Esophagus muscularis mucosa (tissue), 4 donors: Measurements from ENCODE around the gene BRINP1. TPM values are rescaled to one million over a fixed set of nuclear protein-coding genes. Genes with fewer than 3 reads are reported as not detected.

Experiments
- DNase-seq: peaks from one replicate; pipeline ENCODE4 v3.0.0-alpha.2; 2017; ENCODE audit errors: extremely low spot score
- H3K27ac ChIP-seq, 4 donors: fragments of 200-600 bp; sonication (generic); replicated peaks in 1 of 4; 1 replicate in 3 of 4; 2 replicates in 1 of 4; pipeline ENCODE4 v1.5.1; 2016 to 2019; ENCODE audit warnings: mild to moderate bottlenecking in 1 of 4
- H3K27me3 ChIP-seq, 4 donors: fragments of 200-600 bp; sonication (generic); one replicate each; pipeline versions ENCODE4 v1.5.1 to v1.6.0; 2016 to 2019
- H3K36me3 ChIP-seq, 4 donors: fragments of 200-600 bp; sonication (generic); one replicate each; pipeline ENCODE4 v1.5.1; 2016 to 2019
- H3K4me1 ChIP-seq, 4 donors: fragments of 200-600 bp; sonication (generic); one replicate each; pipeline ENCODE4 v1.5.1; 2016 to 2019
- H3K4me3 ChIP-seq, 4 donors: fragments of 200-600 bp; sonication (generic); 1 replicate in 2 of 4; 2 replicates in 2 of 4; pipeline ENCODE4 v1.5.1; 2016 to 2019; ENCODE audit warnings: mild to moderate bottlenecking in 4 of 4, moderate library complexity in 1 of 4
- H3K9me3 ChIP-seq, 4 donors: fragments of 200-600 bp; sonication (generic); 1 replicate in 3 of 4; 2 replicates in 1 of 4; pipeline ENCODE4 v1.5.1; 2016 to 2019
- EP300 ChIP-seq: sonication (generic); formaldehyde crosslinking; IDR thresholded peaks from one replicate; pipeline ENCODE4 v1.6.1; 2017; ENCODE audit warnings: antibody characterized with exemption
- POLR2A ChIP-seq: fragments of 450-650 bp; IDR thresholded peaks from one replicate; pipeline ENCODE4 v1.6.1; 2017; ENCODE audit warnings: antibody characterized with exemption, moderate library complexity, mild to moderate bottlenecking, low read depth
- POLR2AphosphoS5 ChIP-seq, 2 donors: sonication (generic); formaldehyde crosslinking; IDR thresholded peaks; one replicate each; pipeline ENCODE4 v1.6.1; 2017; ENCODE audit warnings: antibody characterized with exemption in 2 of 2
- WGBS: methylation state at CpG from one replicate; pipeline ENCODE4 v1.1.5; 2018; 5-methylcytosine and 5-hydroxymethylcytosine counted together
- intact Hi-C: fragments of 100-400 bp; cut with DNase I; formaldehyde crosslinking; loops from one replicate; pipeline ENCODE4 v1.15.1; 2023
- total RNA-seq, 4 donors: library from RNA; depleted of rRNA; stranded (reverse); fragments of >200 nt; gene quantifications; one replicate each; pipeline versions ENCODE4 v1.1.0 to v1.2.1, GENCODE V29; 2016
- TF ChIP-seq, protein P1 (sequence below), 3 experiments: fragments of 200-600 bp in 2 of 3; fragments of 450-650 bp in 1 of 3; sonication (generic) in 2 of 3; IDR thresholded peaks; one replicate each; pipeline ENCODE4 v1.5.1; 2017 to 2019; ENCODE audit warnings: antibody characterized with exemption in 3 of 3, mild to moderate bottlenecking in 2 of 3, moderate library complexity in 1 of 3

The BRINP1 gene
- total RNA-seq, 4 donors from 2014 or later: not detected

DNA sequence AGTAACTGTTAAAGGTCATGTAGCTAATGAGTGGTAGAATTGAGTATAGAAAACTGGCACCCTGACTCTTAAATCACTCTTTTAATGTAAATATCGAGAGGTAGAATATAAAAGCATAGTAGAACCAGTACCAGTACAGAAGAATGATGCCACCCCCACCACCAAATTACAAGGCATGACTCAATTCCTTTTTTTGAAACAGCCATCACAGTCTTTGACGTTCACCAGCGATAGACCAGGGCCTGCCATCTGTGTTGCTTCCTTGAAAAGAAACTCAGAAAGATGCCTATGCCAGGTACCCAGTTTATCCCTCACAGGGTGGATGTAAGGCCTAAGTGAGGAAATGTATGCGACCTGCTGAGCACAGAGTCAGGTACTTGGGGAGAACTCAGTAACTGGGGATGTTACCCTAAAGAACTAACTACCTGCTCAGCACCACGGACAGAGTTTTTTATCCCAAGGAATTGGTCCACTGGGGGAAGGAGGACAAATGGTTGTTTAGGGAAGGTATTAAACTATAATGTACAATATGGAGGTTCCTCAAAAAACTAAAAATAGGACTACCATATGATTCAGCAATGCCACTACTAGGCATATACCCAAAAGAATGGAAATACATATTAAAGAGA lies 116.5 kb downstream of the BRINP1 start:
- no peak for TF ChIP-seq POLR2AphosphoS5 (IDR thresholded peaks at IDR 0.05)
- no peak for TF ChIP-seq POLR2A
- no peak for TF ChIP-seq EP300
- TF ChIP-seq, protein P1, sequence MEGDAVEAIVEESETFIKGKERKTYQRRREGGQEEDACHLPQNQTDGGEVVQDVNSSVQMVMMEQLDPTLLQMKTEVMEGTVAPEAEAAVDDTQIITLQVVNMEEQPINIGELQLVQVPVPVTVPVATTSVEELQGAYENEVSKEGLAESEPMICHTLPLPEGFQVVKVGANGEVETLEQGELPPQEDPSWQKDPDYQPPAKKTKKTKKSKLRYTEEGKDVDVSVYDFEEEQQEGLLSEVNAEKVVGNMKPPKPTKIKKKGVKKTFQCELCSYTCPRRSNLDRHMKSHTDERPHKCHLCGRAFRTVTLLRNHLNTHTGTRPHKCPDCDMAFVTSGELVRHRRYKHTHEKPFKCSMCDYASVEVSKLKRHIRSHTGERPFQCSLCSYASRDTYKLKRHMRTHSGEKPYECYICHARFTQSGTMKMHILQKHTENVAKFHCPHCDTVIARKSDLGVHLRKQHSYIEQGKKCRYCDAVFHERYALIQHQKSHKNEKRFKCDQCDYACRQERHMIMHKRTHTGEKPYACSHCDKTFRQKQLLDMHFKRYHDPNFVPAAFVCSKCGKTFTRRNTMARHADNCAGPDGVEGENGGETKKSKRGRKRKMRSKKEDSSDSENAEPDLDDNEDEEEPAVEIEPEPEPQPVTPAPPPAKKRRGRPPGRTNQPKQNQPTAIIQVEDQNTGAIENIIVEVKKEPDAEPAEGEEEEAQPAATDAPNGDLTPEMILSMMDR (IDR thresholded peaks at IDR 0.05): no peak
- intact Hi-C loops: no loop called here
- DNase-seq: no peak
- no peaks in the 10 kb centered on the region for H3K4me1 ChIP-seq
- H3K27ac ChIP-seq: no peak overlapping the region
- WGBS: 88% methylated on average over 5 of the region's 5 CpGs
- no peaks in the 10 kb centered on the region for H3K27me3 ChIP-seq
- no peaks in the 10 kb centered on the region for H3K9me3 ChIP-seq
- H3K4me3 ChIP-seq: no peak overlapping the region
- no peaks in the 10 kb centered on the region for H3K36me3 ChIP-seq

DNA sequence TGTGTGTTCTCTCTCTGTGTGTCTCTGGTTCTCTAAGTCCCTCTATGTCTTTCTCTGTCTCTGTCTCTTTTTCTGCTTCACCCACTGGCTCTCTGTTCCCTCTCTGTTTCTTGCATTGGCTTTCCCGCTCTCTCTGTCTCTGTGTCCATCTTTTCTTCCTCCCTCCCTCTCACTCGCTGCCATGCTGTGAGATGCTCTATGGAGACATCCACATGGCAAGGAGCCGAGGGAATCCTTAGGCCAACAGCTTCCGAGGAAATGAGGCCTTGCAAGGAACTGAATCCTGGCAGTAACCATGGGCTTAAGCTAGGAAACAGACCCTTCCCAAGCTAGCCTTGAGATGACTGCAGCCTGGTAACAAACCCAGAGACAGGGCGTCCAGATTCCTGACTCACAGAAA lies 117.3 kb downstream of the BRINP1 start:
- DNase-seq: no peak
- Histone ChIP-seq H3K36me3 (no peaks in the 10 kb centered on the region), H3K4me3 (no peak overlapping the region), H3K4me1 (no peaks in the 10 kb centered on the region), H3K9me3 (no peaks in the 10 kb centered on the region), H3K27ac (no peak overlapping the region), H3K27me3 (no peaks in the 10 kb centered on the region)
- intact Hi-C loops: no loop called here
- WGBS: 67% methylated on average over 5 of the region's 5 CpGs
- no peak for TF ChIP-seq POLR2A
- TF ChIP-seq POLR2AphosphoS5 (IDR thresholded peaks at IDR 0.05): no peak
- TF ChIP-seq EP300: no peak
- TF ChIP-seq, protein P1 (IDR thresholded peaks at IDR 0.05): no peak

DNA sequence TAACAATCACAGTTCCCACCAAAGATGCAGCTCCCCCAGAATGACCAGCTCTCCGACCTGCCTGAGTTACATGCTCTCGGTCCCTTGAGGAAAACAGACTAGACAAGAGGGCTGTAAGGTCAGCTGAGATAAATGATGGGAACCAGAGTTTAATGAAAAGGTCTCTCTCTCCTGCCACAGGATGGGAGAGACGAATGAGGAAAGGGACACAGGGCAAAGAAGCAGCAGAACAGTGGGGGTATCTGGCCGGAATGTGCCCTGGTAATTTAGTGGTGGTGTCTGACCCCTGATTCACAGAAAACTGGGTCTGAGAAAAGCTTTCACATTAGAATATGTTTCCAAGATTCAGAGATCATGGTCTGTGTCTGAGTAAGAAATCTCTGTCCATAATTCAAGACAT lies 118.5 kb downstream of the BRINP1 start:
- no peak for DNase-seq
- Histone ChIP-seq H3K36me3 (no peaks in the 10 kb centered on the region), H3K4me1 (no peaks in the 10 kb centered on the region), H3K27ac (no peak overlapping the region), H3K9me3 (no peaks in the 10 kb centered on the region), H3K27me3 (no peaks in the 10 kb centered on the region), H3K4me3 (no peak overlapping the region)
- TF ChIP-seq POLR2AphosphoS5 (IDR thresholded peaks at IDR 0.05): no peak
- WGBS: 14% methylated on average over 4 of the region's 4 CpGs
- intact Hi-C loops: no loop called here

DNA sequence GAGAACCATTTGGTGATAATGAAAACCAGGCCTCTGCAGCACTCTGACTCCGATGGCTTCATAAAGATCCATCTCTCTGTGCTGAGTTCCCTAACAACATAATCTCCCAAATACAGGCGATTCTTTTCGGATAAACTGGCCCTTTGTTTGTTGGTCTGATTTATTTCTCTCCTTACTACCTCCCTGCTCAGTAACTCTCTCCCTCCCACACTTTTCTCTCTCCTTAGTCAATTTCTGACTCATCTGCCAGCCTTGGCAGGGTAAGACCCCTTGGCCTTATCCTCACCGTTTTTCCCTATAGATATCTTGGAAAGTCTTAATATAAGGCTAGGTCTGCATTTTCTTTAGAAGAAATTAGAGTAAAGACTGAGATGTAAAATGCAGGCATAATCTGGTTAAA lies 128.7 kb downstream of the BRINP1 start:
- no peak for TF ChIP-seq POLR2A
- TF ChIP-seq, protein P1 (IDR thresholded peaks at IDR 0.05): no peak
- TF ChIP-seq EP300: no peak
- no peak for TF ChIP-seq POLR2AphosphoS5 (IDR thresholded peaks at IDR 0.05)
- no peak overlapping the region for H3K4me3 ChIP-seq

DNA sequence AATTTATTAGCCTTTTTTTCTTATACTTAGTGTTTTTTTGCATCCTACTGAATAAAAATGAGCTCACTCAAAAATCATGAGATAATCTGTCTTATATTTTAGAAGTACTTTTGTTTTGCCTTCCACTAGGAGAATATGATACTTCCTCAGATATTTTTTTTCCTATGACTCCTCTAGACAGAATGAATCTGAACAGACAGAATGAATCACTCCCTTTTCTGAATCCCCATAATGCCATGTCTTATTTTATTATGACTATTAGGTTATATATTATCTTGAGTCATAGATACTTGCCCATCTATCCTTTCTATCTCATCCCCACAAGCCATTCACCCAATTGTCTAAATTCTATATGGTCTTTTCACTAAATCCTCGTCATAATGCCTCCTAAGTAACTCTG lies 134.6 kb downstream of the BRINP1 start:
- TF ChIP-seq POLR2AphosphoS5 (IDR thresholded peaks at IDR 0.05) (no peak), EP300 (no peak), POLR2A (no peak)
- TF ChIP-seq, protein P1 (IDR thresholded peaks at IDR 0.05): no peak
- Histone ChIP-seq H3K4me1 (no peaks in the 10 kb centered on the region), H3K27me3 (no peaks in the 10 kb centered on the region), H3K36me3 (no peaks in the 10 kb centered on the region), H3K4me3 (no peak overlapping the region), H3K9me3 (no peaks in the 10 kb centered on the region), H3K27ac (no peak overlapping the region)
- WGBS: 54% methylated on average over 1 of the region's 1 CpG
- DNase-seq: no peak
- intact Hi-C loops: no loop called here

More for the DNA sequence above, 128.7 kb downstream of the BRINP1 start:
- intact Hi-C loops: no loop called here
- H3K27me3 ChIP-seq: no peaks in the 10 kb centered on the region
- no peaks in the 10 kb centered on the region for H3K36me3 ChIP-seq
- DNase-seq: no peak
- no peak overlapping the region for H3K27ac ChIP-seq
- no peaks in the 10 kb centered on the region for H3K9me3 ChIP-seq
- no peaks in the 10 kb centered on the region for H3K4me1 ChIP-seq
- 73% methylated on average over 4 of the region's 4 CpGs for WGBS
